SK-N-MC (cell line): Measurements from ENCODE around the gene SHISA9.

ENCODE experiments used
- EZH2 ChIP-seq: fragments of 200-600 bp; sonication (generic); IDR thresholded peaks from one replicate; pipeline ENCODE4 v1.6.1; 2017; ENCODE audit warnings: antibody characterized with exemption
- FOXP2 ChIP-seq: optimal IDR thresholded peaks from 2 replicates; pipeline ENCODE3; 2011; ENCODE audit warnings: mild to moderate bottlenecking, moderate library complexity; ENCODE audit not compliant: insufficient read depth; ENCODE audit errors: extremely low read length, control extremely low read depth
- POLR2AphosphoS5 ChIP-seq: IDR thresholded peaks from 2 replicates; pipeline ENCODE4 v1.6.1; 2012; ENCODE audit warnings: mild to moderate bottlenecking, low read depth, low read length, borderline replicate concordance

GRCh38 chr16:13134836-13135235 lies 233.4 kb downstream of the SHISA9 start:
- TF ChIP-seq POLR2AphosphoS5 (no peak), EZH2 (no peak), FOXP2 (no peak)
